Activated gamma-delta T cell treated with Interleukin-2 at 50 U/mL for 16 hours (primary cell): ENCODE measurements around the gene NTMT1.
"Not testable (repeated sequence)": the region's sequence is repeated elsewhere in the genome, so short reads cannot be mapped to it uniquely, and the experiment has no call there.

Experiments used
- DNase-seq: peaks from one replicate; pipeline ENCODE4 v3.0.0-alpha.2; 2020

The NTMT1 gene

DNA sequence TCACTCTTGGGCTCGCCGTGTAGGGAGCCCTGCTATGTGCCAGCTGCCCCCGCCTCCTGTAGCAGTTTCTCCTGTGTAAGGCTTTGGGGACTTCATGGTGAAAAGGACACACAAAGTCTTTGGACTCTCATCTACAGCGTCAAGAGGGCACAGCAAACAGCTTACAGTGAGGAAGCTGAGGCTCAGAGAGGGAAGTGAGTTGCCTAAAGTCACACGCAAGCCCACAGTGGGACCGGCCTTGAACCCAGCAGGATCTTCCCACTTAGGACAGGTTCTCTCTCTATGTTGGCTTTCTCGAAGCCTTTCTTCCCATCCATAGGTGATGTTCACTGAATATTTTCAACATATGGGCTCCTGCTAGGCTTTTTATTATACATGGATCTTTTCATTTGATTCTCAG lies 29.7 kb downstream of the NTMT1 start:
- DNase-seq: no peak

DNA sequence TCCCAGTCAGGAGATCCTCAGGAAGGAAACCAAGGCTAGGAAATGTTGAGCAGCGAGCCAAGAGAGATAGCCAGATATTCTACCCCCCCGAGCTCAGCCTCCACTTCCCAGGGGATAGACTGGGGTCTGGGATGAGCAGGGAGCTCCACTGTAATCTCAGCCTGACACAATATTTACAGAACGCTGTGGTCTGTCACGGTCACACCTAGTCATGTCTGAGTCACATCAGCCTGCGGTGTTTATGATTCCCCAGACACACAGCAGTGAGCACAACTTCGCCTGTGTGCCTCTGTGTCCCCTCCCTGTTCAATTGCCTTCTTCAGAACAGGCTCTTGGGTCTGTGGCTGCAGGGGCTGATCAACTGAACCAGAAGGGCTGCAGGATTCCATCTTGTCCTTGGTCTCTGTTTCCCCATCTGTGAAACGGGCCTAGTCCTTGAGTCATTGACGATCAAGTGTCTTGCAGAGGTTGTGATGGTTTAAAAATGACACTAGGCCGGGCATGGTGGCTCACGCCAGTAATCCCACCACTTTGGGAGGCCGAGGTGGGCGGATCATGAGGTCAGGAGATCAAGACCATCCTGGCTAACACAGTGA lies 30.9 kb downstream of the NTMT1 start:
- no peak for DNase-seq

DNA sequence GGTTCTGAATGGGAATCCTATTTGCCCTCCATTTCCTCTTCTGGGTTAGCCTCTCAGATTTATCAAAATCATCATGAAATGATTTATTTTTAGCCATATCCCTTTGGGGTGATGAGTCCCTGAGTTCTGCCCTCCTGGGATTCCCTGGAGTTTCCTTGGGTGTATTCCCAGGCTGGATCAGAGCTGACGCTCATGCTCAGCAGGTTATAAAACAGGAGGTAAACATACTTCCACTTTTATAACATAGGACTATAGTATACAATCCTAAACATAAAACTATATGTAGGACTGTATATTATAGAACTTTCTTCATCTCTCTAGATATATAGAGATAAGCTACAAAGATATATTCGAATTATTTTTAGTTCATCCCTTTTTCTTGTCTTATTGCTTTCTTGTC lies 35.1 kb downstream of the NTMT1 start:
- no peak for DNase-seq

DNA sequence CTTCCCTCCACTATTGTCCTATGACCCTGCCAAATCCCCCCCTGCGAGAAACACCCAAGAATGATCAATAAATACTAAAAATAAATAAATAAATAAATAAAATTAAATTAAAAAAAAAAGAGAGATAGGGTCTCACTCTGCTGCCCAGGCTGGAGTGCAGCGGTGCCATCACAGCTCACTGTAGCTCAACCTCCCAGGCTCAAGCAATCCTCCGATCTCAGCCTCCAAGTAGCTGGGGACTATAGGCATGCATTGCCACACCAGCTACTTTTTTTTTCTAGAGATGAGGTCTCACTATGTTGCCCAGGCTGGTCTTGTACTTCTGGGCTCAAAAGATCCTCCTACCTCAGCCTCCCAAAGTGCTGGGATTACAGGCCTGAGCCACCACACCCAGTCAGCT lies 36.3 kb downstream of the NTMT1 start:
- not testable (repeated sequence) for DNase-seq

DNA sequence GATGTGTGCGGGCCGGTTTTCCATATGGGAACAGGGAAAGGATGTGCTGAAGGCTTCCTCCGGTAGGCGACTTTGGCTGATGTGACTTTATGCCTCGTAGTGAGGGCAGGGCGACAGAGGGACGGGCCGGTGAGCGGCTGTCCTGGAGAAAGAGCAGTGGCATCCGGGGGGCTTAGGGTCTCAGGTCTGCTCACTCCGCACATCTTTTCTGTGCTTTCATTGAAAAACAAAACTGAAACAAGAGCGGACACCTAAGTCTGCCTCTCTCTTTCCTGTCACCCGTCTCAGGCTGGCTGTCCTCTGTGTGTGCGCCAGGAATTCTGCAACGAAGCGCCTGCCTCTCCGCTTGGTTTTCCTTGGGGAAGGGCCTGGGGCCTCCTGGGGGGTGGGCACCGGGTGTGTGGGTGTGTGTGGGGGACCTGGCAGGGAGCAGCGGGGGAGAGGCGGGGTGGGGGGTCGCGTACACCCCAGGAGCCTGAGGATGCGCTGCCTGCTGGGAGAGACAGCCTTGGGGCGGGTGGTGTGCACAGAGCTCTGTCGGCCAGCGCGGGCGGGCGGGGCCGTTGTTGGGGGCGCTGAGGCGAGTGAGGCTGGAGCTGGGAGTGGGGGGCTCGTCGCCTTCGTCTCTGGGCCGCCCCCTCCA lies 38.9 kb downstream of the NTMT1 start:
- no peak for DNase-seq

DNA sequence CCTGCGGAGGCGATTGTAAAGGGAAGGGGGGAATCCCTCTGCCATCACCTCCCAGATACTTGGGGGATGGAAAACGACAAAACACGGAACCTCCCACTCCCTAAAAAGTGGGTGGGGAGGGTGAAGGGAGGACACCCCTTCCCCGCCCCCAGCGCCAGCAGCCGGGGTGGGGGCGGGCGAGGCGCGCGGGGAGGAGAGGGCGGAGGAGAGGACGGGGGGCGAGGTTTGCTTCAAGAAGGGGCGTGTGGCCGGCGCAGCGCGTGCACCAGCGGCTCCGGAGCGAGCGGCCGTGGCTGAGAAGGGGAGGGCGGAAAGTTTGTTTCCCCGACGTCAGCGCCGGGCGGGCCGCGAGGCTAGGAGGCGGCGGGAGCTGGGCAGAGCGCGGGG lies 39.4 kb downstream of the NTMT1 start, which contains the start of gene PRRX2:
Gene PRRX2, plus strand, starts transcription at position 259 of the 387 bp plus-strand sequence. CDS start 221 bp downstream, outside the sequence.
- DNase-seq: no peak

DNA sequence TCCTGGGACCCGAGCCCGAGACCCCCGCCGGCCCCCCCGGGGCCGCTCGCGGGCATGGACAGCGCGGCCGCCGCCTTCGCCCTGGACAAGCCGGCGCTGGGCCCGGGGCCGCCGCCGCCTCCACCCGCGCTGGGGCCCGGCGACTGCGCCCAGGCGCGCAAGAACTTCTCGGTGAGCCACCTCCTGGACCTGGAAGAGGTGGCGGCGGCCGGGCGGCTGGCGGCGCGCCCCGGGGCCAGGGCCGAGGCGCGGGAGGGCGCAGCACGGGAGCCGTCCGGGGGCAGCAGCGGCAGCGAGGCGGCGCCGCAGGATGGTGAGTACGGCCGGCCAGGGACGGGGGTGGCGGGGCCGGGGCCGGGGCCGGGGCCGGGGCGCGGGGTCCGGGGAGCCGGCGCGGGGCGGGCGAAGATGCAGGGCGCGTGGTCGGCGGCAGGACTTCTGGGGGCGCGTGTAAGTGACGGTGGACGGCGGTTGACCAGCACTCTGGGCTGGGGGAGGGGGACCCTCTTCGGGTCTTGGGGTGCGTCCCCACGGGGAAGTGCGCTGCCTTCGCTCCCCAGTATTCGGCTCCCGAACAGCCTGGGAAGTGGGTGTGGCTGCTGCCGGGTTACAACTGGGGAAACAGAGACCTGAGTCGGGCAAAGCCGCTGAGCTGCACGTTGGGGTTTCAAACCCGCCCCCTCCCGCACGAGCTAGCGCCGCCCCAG lies 40.0 kb downstream of the NTMT1 start:
- DNase-seq: no peak

DNA sequence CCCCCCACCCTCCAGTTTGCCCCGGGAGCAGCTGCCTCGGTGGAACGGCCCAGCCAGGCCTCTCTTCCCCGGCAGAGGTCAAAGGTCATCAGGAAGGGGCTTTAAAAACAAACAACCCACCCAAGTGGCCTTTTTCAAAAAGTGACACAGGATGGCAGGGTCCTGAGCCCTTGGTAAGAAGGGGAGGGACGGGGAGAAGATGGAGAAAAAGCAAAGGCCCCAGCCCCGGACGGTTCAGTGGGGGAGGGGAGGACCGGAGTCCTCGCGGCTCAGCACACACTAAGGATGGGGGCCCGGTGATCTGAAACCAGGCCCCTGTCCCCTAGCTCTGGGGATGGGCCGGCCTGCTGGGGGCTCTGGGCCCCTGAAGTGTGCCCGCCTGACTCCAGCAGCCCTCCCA lies 40.6 kb downstream of the NTMT1 start:
- no peak for DNase-seq

DNA sequence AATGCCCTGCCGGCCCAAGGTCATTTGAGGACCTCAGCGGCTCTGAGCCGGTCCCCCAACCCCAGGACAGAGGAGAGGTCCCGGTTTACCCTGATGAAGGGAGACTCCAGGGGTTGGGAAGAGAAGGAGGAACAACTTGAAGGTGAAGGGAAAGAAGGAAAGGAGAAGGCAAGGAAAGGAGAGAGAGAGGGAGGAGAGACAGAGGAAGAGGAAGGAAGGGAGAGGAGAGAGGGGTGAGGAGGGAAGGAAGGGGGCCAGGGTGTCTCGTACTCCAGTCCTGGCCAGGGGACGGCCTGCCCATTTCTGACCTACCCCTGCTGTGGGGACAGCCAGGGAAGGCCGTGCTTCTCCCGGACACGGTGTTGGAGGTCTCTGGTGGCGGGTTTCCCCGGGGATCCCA lies 41.4 kb downstream of the NTMT1 start:
- no peak for DNase-seq

DNA sequence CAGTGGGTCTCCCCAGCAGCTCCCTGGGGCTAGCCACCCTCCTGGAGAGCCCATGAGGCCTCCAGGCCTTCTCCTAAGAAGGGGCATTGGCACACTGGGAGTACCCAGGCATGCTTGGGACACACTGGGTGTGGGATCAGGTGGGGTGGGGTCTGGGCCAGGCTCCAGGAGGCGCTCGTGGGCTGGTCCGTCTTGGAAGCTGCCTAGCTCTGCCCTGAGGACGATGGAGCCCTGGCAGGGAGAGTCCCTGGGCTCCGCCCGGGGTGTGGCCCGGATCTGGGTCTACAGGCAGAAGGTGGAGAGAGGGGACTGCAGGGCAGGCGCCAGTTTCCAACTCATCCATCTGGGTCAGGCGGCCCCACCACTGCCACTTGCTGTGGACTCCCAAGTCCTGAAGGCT lies 41.9 kb downstream of the NTMT1 start:
- DNase-seq: no peak

DNA sequence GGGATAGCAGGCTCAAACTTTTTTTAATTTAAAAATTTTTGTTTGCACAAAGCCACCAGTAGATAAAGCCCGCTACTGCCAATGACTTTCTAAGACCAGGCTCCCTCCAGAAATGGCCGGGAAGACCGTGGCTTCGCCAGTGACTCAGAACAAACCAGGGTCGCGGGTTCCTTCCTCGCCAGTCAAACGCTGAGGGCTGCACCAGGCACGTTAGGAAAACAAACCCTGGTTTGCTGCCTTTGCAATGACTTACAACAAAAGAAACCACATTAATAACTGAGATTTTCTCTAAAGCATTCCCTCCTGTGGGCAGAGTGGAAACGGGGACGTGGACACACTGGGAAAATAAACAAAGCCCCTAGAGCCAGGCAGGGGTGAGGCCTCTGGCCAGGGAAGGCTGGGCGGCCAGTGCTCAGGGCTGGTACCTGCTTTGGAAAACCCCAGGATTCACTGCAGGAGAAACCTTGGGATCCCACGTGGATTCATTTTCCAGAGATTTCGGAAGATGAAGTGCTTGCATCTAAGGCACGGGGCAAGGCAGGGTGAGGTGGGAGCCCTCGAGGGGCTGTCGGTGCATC lies 43.3 kb downstream of the NTMT1 start:
- no peak for DNase-seq

DNA sequence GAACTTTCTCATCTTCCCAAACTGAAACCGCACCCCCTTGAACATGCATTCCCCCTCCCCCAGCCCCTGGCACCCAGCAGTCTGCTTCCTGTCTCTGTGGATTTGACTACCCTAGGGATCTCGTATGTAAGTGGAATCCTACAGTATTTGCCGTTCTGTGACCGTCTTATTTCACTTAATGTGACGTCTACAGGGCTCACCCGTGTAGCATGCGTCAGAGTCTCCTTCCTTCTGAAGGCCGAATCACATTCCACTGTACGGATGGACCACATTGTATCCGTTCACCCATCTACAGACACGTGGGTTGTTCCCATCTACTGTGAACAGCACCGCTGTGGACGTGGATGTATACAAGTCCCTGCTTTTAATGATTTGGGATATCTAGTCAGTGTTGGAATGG lies 44.0 kb downstream of the NTMT1 start:
- DNase-seq: no peak

DNA sequence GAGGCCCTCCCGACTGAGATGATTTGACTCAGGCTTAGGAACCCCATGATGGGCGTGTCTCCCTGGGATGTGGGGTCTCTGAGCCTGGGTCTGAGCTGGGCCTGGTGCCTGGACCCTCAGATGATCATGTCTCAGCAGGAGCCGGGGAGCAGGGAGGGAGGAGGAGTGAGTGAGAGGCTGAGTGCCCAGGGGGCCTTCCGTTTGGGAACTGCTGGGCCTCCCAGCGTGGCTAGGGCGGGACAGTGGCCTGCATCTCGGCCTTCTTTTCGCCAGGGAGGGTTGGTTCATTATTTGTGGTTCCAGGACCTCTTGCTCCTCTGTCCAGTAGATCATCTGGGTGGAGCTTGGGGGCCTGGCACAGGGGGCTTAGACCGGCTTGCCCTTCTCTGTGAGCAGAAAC lies 45.1 kb downstream of the NTMT1 start:
- no peak for DNase-seq

DNA sequence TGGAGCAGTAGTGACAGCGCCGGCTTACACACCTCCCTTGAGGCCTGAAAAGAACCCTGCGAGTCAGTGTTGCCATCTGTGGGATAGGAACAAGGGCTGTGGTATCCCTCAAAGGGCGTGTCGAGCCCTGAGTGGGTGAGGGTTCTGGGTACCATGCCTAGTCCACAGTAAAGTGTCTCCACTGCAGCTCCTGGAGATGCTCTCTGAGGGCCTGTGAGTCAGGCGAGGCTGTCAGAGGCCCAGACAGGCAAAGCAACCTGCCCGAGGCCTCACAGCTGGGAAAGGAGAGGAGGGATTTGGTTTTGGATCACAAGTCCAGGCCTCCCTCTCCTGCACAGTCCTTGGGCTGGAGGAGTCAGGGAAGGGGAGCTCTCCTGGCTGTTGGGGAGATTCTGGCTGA lies 45.6 kb downstream of the NTMT1 start:
- DNase-seq: no peak

DNA sequence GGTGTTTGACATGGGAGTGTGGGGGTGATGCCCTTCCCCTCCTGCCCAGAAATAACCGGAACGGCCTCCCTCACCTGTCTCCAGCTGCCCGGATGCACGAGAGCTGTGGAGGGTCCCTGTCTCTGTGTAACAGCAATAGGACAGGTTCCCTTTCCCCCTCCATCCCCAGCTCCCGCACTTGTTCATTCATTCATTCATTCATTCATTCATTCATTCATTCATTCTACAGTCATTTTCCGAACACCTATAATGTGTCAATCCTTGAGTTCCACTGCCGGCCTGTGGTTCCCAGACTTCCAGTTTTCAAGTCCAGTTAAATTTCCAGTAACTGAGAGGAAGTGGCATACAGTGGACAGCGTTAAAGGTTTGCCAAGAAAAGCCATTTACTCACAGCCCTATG lies 46.7 kb downstream of the NTMT1 start:
- DNase-seq: no peak

DNA sequence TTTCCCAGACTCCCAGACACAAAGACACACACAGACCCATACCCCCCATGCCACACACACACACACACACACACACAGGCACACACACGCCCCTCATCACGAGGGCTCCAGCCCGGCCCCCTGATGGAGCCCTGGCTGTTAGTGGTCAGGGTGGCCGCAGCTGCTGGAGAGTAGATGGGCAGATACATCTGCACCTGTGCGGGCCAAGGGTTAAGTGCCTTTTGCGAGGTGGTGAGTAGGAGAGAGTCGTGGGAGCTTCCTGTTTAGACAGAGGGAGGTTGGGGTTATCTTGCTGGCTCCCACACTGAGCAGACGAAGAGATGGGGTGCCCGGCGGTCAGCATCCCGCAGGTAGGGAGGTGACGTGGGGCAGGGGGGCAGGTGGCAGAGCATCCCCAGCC lies 47.6 kb downstream of the NTMT1 start:
- no peak for DNase-seq

DNA sequence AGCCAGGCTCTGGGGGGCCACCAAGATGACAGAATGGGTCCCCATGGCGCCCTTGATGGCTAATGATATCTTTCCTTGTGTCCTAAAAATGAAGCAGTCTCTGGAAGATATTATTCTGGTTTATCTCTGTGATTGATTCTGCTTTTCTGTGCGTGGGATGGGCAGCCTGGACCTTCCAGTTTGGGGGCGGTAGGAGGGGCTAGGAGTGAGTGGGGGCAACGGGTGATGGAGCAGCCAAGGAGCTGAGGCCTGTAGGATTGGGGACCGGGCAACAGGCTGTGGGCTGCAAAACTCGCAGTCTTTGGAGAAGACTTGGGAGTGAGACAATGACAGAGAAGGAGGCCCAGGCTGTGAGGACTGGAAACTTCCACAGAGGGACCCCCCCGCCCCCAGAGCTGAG lies 48.3 kb downstream of the NTMT1 start:
- DNase-seq: no peak

DNA sequence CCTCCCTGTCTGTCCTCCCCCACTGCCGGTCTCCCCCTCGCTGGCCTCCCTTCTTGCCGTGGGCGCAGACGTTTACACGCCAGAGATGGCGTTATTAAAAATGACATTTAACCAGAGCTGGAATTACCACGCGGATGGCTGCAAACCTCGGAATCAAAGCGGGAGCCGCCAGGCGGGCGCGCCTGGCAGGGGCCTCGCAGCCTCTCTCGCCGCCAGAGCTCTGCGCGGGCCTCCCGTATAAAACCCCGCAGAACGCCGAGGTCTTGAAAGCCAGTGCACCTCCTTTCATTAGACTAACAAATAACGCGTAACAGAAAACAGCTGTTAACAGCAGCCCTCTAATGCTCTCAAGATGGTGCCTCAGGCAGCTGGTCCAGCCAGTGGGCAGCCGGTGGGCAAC lies 49.7 kb downstream of the NTMT1 start:
- no peak for DNase-seq

DNA sequence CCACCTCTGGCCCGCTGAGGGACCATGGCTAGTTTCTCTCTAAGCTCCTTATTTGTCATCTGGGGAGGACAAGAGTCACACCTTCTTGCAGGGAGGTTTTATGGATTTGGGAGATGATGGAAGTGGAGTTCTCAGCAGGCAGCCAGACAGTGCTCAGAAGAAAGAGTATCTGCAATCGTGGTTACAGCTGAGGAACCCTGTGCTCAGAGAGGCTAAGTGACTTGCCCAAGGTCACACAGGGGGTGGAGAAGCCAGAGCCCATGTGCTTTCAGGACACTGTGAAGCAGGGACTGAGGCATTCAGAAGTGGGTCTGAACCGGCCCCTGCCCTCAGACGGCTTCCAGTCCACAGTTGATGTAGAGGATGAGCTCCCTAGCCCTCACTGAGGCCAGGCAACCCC lies 50.3 kb downstream of the NTMT1 start:
- DNase-seq: no peak

DNA sequence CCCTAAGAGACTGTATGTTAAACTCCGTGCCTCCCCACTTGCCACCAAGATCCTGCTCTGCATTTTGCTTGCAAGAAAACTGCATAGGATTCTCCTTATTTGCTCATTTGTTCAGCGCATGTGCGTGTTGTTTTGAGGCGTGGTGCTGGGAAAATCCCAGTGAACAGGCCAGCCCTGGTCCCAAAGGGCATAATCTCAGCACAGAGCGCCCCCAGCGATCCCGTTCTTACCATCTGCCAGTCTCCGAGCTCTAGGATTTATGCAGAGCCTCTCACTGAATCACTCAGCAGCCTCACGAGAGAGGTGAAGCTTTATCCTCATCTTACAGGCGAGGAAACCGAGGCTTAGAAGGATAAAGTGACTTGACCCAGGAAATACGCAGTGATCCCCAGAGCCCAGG lies 51.0 kb downstream of the NTMT1 start:
- no peak for DNase-seq

DNA sequence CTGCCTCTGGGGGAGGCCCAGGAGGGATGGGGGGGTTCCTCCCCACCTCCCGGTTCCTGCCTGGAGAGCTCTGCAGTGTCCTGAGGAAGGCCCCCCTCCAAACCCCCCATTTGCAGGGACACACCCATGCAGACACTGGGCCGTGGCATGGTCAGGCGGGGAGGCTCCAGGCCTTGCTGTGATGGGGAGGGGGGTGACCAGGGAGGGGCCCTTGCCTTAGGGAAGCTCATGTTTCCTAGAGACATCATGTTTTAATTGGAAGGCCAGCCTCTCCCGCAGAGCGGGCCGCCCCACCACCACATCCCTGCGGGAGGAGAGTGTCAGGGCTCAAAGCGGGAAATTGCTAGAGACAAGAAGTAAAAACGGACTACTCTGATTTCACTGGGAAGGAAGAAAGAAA lies 51.5 kb downstream of the NTMT1 start:
- no peak for DNase-seq

DNA sequence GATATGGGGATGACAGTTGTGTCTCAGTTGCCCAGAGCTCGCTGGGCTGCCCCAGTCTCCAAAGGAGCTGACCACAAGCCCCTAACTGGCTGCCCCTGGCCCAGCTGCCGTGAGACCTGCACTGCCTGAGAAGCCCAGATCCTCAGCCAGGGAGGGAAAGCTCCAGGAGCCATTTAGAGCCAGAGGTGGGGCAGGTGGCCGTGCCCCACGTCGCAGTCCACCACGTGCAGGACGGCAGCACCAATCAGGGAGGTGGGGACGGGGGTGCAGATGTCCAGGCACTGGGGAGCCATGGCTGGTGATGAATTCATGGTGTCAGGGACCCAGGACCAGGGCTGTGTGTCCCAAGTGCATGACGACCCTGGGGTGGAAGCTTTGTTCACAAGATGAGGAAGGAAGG lies 52.9 kb downstream of the NTMT1 start:
- no peak for DNase-seq

DNA sequence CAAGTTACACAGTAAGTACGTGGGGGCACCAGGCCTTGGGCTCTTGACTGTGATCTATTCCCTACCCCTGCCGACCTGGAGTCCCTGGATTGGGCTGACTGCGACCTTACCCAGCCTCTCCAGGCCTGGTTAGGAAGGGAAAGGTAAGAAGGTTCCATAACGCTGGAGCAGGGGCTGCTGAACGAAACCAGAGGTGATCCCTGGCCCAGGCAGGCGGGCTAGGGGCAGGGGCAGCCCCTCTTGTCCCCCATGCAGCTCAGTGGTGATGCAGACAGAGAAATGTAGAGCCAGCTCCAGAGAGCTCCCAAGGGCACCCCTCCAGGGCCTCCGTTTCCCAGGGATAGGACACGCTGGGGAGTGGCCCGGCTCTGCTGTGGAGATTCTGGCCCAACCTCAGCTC lies 53.6 kb downstream of the NTMT1 start:
- no peak for DNase-seq

DNA sequence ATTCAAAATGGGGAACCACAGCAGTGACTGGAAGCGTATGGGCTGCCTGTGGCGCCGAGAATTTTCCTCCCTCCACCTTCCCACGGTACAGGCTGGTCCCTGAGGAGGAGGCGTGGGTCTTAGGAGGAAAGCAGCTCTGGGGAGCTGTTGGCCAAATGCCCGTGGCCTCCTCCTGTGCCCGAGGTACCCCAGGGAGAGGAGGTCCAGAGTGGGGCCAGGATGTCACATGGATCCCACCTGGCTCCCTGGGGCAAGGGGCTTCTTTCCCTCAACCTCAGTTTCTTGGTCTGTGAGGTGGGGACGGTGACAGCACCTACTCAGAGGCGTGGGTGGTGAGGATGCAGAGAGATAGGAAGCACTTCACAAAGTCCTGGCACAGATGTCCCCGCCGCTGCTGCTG lies 56.0 kb downstream of the NTMT1 start:
- no peak for DNase-seq
